IPS-15b (cell line): Measurements from ENCODE around the gene SCAF1.
"Not testable (repeated sequence)": the region's sequence is repeated elsewhere in the genome, so short reads cannot be mapped to it uniquely, and the experiment has no call there.

Experiments used
- H3K27me3 ChIP-seq: one replicate; pipeline ENCODE4 v1.6.1; 2013; ENCODE audit warnings: low read length; ENCODE audit not compliant: control insufficient read depth, insufficient read depth
- H3K36me3 ChIP-seq: one replicate; pipeline ENCODE4 v1.6.1; 2013; ENCODE audit warnings: low read length; ENCODE audit not compliant: control insufficient read depth, insufficient read depth
- H3K4me1 ChIP-seq: one replicate; pipeline ENCODE4 v1.6.1; 2013; ENCODE audit warnings: mild to moderate bottlenecking, low read length; ENCODE audit not compliant: control insufficient read depth, insufficient read depth
- H3K4me3 ChIP-seq: one replicate; pipeline ENCODE4 v1.5.1; 2013; ENCODE audit warnings: low read depth, low read length
- H3K9ac ChIP-seq: one replicate; pipeline ENCODE4 v1.6.1; 2013; ENCODE audit warnings: low read depth, mild to moderate bottlenecking, low read length
- H3K9me3 ChIP-seq: one replicate; pipeline ENCODE4 v1.6.1; 2013; ENCODE audit warnings: mild to moderate bottlenecking, low read length; ENCODE audit not compliant: control insufficient read depth, insufficient read depth

Gene SCAF1

GRCh38 chr19:49617860-49618259, 24.1 kb upstream of the SCAF1 start:
- H3K4me1 ChIP-seq, H3K9me3 ChIP-seq, H3K4me3 ChIP-seq, H3K27me3 ChIP-seq, H3K9ac ChIP-seq: not testable (repeated sequence)
- peaks cover 39% of the 10 kb centered on the region for H3K36me3 ChIP-seq

GRCh38 chr19:49624967-49625910, 16.8 kb upstream of the SCAF1 start:
- Histone ChIP-seq H3K9ac (no peak overlapping the region), H3K27me3 (no peaks in the 10 kb centered on the region), H3K4me1 (no peaks in the 10 kb centered on the region), H3K36me3 (peaks cover 17% of the 10 kb centered on the region), H3K9me3 (no peaks in the 10 kb centered on the region), H3K4me3 (no peak overlapping the region)

GRCh38 chr19:49626226-49626625, 15.8 kb upstream of the SCAF1 start:
- H3K4me3 ChIP-seq, result no peak overlapping the region
- H3K9me3 ChIP-seq, result no peaks in the 10 kb centered on the region
- no peaks in the 10 kb centered on the region for H3K27me3 ChIP-seq
- H3K4me1 ChIP-seq, result no peaks in the 10 kb centered on the region
- H3K36me3 ChIP-seq, result peaks cover 15% of the 10 kb centered on the region
- no peak overlapping the region for H3K9ac ChIP-seq

GRCh38 chr19:49629659-49630058, 12.3 kb upstream of the SCAF1 start:
- Histone ChIP-seq H3K4me3 (no peak overlapping the region), H3K36me3 (peaks cover 8% of the 10 kb centered on the region), H3K4me1 (no peaks in the 10 kb centered on the region)

GRCh38 chr19:49631014-49631588, 10.9 kb upstream of the SCAF1 start:
- Histone ChIP-seq H3K4me1 (no peaks in the 10 kb centered on the region), H3K27me3 (no peaks in the 10 kb centered on the region), H3K36me3 (no peaks in the 10 kb centered on the region), H3K9me3 (no peaks in the 10 kb centered on the region), H3K9ac (no peak overlapping the region), H3K4me3 (no peak overlapping the region)

More at GRCh38 chr19:49629659-49630058, 12.3 kb upstream of the SCAF1 start:
- Histone ChIP-seq H3K9ac (no peak overlapping the region), H3K9me3 (no peaks in the 10 kb centered on the region), H3K27me3 (no peaks in the 10 kb centered on the region)

- Histone ChIP-seq H3K27me3 (no peaks in the 10 kb centered on the region), H3K9me3 (no peaks in the 10 kb centered on the region), H3K9ac (no peak overlapping the region), H3K36me3 (no peaks in the 10 kb centered on the region), H3K4me1 (no peaks in the 10 kb centered on the region), H3K4me3 (no peak overlapping the region)
These were observed 10.3 kb upstream of the SCAF1 start for GRCh38 chr19:49631610-49632192.

- Histone ChIP-seq H3K36me3 (no peaks in the 10 kb centered on the region), H3K9ac (no peak overlapping the region), H3K4me1 (no peaks in the 10 kb centered on the region), H3K27me3 (no peaks in the 10 kb centered on the region), H3K4me3 (no peak overlapping the region), H3K9me3 (no peaks in the 10 kb centered on the region)
These were observed 9.4 kb upstream of the SCAF1 start for GRCh38 chr19:49632576-49632975.

GRCh38 chr19:49633273-49633672, 8.7 kb upstream of the SCAF1 start:
- not testable (repeated sequence) for H3K27me3 ChIP-seq, H3K4me1 ChIP-seq, H3K4me3 ChIP-seq, H3K9me3 ChIP-seq, H3K36me3 ChIP-seq, H3K9ac ChIP-seq

GRCh38 chr19:49635530-49636232, 6.3 kb upstream of the SCAF1 start:
- no peak overlapping the region for H3K9ac ChIP-seq
- peaks cover 2% of the 10 kb centered on the region for H3K4me1 ChIP-seq
- no peaks in the 10 kb centered on the region for H3K27me3 ChIP-seq
- no peak overlapping the region for H3K4me3 ChIP-seq
- no peaks in the 10 kb centered on the region for H3K36me3 ChIP-seq
- H3K9me3 ChIP-seq, result no peaks in the 10 kb centered on the region

- Histone ChIP-seq H3K36me3 (no peaks in the 10 kb centered on the region), H3K4me3 (no peak overlapping the region), H3K9me3 (no peaks in the 10 kb centered on the region), H3K4me1 (peaks cover 2% of the 10 kb centered on the region), H3K27me3 (no peaks in the 10 kb centered on the region), H3K9ac (no peak overlapping the region)
These were observed 5.6 kb upstream of the SCAF1 start for GRCh38 chr19:49636233-49636932.
